ENCODE data around the gene CTNNBL1.
A peak's percentile ranks its signal among the peaks of the same experiment; 100 is the strongest.
"Not testable (repeated sequence)": the region's sequence is repeated elsewhere in the genome, so short reads cannot be mapped to it uniquely, and the experiment has no call there.

The CTNNBL1 gene

GRCh38 chr20:37681384-37682112 lies 12.3 kb upstream of the CTNNBL1 start:
- no peaks in the 10 kb centered on the region for H3K27me3 ChIP-seq (ENCODE audit: control insufficient read depth, insufficient read depth, low read length)
- no peak overlapping the region for H3K9ac ChIP-seq (ENCODE audit: low read depth, low read length)
- H3K4me1 ChIP-seq (ENCODE audit: control insufficient read depth, insufficient read depth, low read length): no peaks in the 10 kb centered on the region
- no peaks in the 10 kb centered on the region for H3K36me3 ChIP-seq (ENCODE audit: control insufficient read depth, insufficient read depth, low read length)
- H3K4me3 ChIP-seq (ENCODE audit: low read depth, low read length): no peak overlapping the region
- no peaks in the 10 kb centered on the region for H3K9me3 ChIP-seq (ENCODE audit: control insufficient read depth, insufficient read depth, low read length)

GRCh38 chr20:37683146-37683545 lies 10.7 kb upstream of the CTNNBL1 start:
- not testable (repeated sequence) for H3K4me3 ChIP-seq (ENCODE audit: low read depth, low read length); H3K9ac ChIP-seq (ENCODE audit: low read depth, low read length); H3K36me3 ChIP-seq (ENCODE audit: control insufficient read depth, insufficient read depth, low read length); H3K27me3 ChIP-seq (ENCODE audit: control insufficient read depth, insufficient read depth, low read length); H3K9me3 ChIP-seq (ENCODE audit: control insufficient read depth, insufficient read depth, low read length); H3K4me1 ChIP-seq (ENCODE audit: control insufficient read depth, insufficient read depth, low read length)

- no peaks in the 10 kb centered on the region for H3K27me3 ChIP-seq (ENCODE audit: control insufficient read depth, insufficient read depth, low read length)
- H3K36me3 ChIP-seq (ENCODE audit: control insufficient read depth, insufficient read depth, low read length): no peaks in the 10 kb centered on the region
- no peaks in the 10 kb centered on the region for H3K4me1 ChIP-seq (ENCODE audit: control insufficient read depth, insufficient read depth, low read length)
- H3K9ac ChIP-seq (ENCODE audit: low read depth, low read length): no peak overlapping the region
- no peak overlapping the region for H3K4me3 ChIP-seq (ENCODE audit: low read depth, low read length)
- no peaks in the 10 kb centered on the region for H3K9me3 ChIP-seq (ENCODE audit: control insufficient read depth, insufficient read depth, low read length)
These were observed 6.9 kb upstream of the CTNNBL1 start for GRCh38 chr20:37686762-37687477.

- no peaks in the 10 kb centered on the region for H3K9me3 ChIP-seq (ENCODE audit: control insufficient read depth, insufficient read depth, low read length)
- no peak overlapping the region for H3K9ac ChIP-seq (ENCODE audit: low read depth, low read length)
- no peak overlapping the region for H3K4me3 ChIP-seq (ENCODE audit: low read depth, low read length)
- H3K4me1 ChIP-seq (ENCODE audit: control insufficient read depth, insufficient read depth, low read length): no peaks in the 10 kb centered on the region
- H3K36me3 ChIP-seq (ENCODE audit: control insufficient read depth, insufficient read depth, low read length): no peaks in the 10 kb centered on the region
- no peaks in the 10 kb centered on the region for H3K27me3 ChIP-seq (ENCODE audit: control insufficient read depth, insufficient read depth, low read length)
These were observed 6.4 kb upstream of the CTNNBL1 start for GRCh38 chr20:37687478-37687805.

GRCh38 chr20:37688093-37688492 lies 5.7 kb upstream of the CTNNBL1 start:
- Histone ChIP-seq H3K27me3 (ENCODE audit: control insufficient read depth, insufficient read depth, low read length) (no peaks in the 10 kb centered on the region), H3K9ac (ENCODE audit: low read depth, low read length) (no peak overlapping the region), H3K9me3 (ENCODE audit: control insufficient read depth, insufficient read depth, low read length) (no peaks in the 10 kb centered on the region), H3K36me3 (ENCODE audit: control insufficient read depth, insufficient read depth, low read length) (no peaks in the 10 kb centered on the region), H3K4me3 (ENCODE audit: low read depth, low read length) (no peak overlapping the region), H3K4me1 (ENCODE audit: control insufficient read depth, insufficient read depth, low read length) (no peaks in the 10 kb centered on the region)

- Histone ChIP-seq H3K27me3 (ENCODE audit: control insufficient read depth, insufficient read depth, low read length) (no peaks in the 10 kb centered on the region), H3K4me3 (ENCODE audit: low read depth, low read length) (no peak overlapping the region), H3K4me1 (ENCODE audit: control insufficient read depth, insufficient read depth, low read length) (no peaks in the 10 kb centered on the region), H3K9me3 (ENCODE audit: control insufficient read depth, insufficient read depth, low read length) (no peaks in the 10 kb centered on the region), H3K36me3 (ENCODE audit: control insufficient read depth, insufficient read depth, low read length) (no peaks in the 10 kb centered on the region), H3K9ac (ENCODE audit: low read depth, low read length) (no peak overlapping the region)
These were observed 3.0 kb upstream of the CTNNBL1 start for GRCh38 chr20:37690626-37691369.

GRCh38 chr20:37692459-37693166 lies 1.2 kb upstream of the CTNNBL1 start:
- H3K4me3 ChIP-seq (ENCODE audit: low read depth, low read length): no peak overlapping the region
- no peaks in the 10 kb centered on the region for H3K4me1 ChIP-seq (ENCODE audit: control insufficient read depth, insufficient read depth, low read length)
- no peaks in the 10 kb centered on the region for H3K36me3 ChIP-seq (ENCODE audit: control insufficient read depth, insufficient read depth, low read length)
- no peaks in the 10 kb centered on the region for H3K27me3 ChIP-seq (ENCODE audit: control insufficient read depth, insufficient read depth, low read length)
- H3K9me3 ChIP-seq (ENCODE audit: control insufficient read depth, insufficient read depth, low read length): no peaks in the 10 kb centered on the region
- H3K9ac ChIP-seq (ENCODE audit: low read depth, low read length): no peak overlapping the region

- Histone ChIP-seq H3K4me1 (ENCODE audit: control insufficient read depth, insufficient read depth, low read length) (no peaks in the 10 kb centered on the region), H3K9me3 (ENCODE audit: control insufficient read depth, insufficient read depth, low read length) (no peaks in the 10 kb centered on the region), H3K27me3 (ENCODE audit: control insufficient read depth, insufficient read depth, low read length) (no peaks in the 10 kb centered on the region), H3K4me3 (ENCODE audit: low read depth, low read length) (peak overlapping the region; percentile 75), H3K36me3 (ENCODE audit: control insufficient read depth, insufficient read depth, low read length) (no peaks in the 10 kb centered on the region), H3K9ac (ENCODE audit: low read depth, low read length) (peak overlapping the region; percentile 47)
These were observed 592 bp upstream of the CTNNBL1 start for GRCh38 chr20:37693242-37693634.

- H3K9me3 ChIP-seq (ENCODE audit: control insufficient read depth, insufficient read depth, low read length): no peaks in the 10 kb centered on the region
These were observed 2.0 kb downstream of the CTNNBL1 start for GRCh38 chr20:37695684-37696342.

GRCh38 chr20:37697314-37697713 lies 3.5 kb downstream of the CTNNBL1 start:
- H3K4me1 ChIP-seq (ENCODE audit: control insufficient read depth, insufficient read depth, low read length): no peaks in the 10 kb centered on the region
- no peaks in the 10 kb centered on the region for H3K36me3 ChIP-seq (ENCODE audit: control insufficient read depth, insufficient read depth, low read length)
- no peaks in the 10 kb centered on the region for H3K9me3 ChIP-seq (ENCODE audit: control insufficient read depth, insufficient read depth, low read length)
- no peaks in the 10 kb centered on the region for H3K27me3 ChIP-seq (ENCODE audit: control insufficient read depth, insufficient read depth, low read length)
- H3K9ac ChIP-seq (ENCODE audit: low read depth, low read length): no peak overlapping the region
- no peak overlapping the region for H3K4me3 ChIP-seq (ENCODE audit: low read depth, low read length)

More at GRCh38 chr20:37695684-37696342, 2.0 kb downstream of the CTNNBL1 start:
- Histone ChIP-seq H3K27me3 (ENCODE audit: control insufficient read depth, insufficient read depth, low read length) (no peaks in the 10 kb centered on the region), H3K9ac (ENCODE audit: low read depth, low read length) (no peak overlapping the region), H3K4me1 (ENCODE audit: control insufficient read depth, insufficient read depth, low read length) (no peaks in the 10 kb centered on the region), H3K36me3 (ENCODE audit: control insufficient read depth, insufficient read depth, low read length) (no peaks in the 10 kb centered on the region), H3K4me3 (ENCODE audit: low read depth, low read length) (no peak overlapping the region)

- H3K4me1 ChIP-seq (ENCODE audit: control insufficient read depth, insufficient read depth, low read length): no peaks in the 10 kb centered on the region
- no peaks in the 10 kb centered on the region for H3K27me3 ChIP-seq (ENCODE audit: control insufficient read depth, insufficient read depth, low read length)
- H3K36me3 ChIP-seq (ENCODE audit: control insufficient read depth, insufficient read depth, low read length): no peaks in the 10 kb centered on the region
- H3K9me3 ChIP-seq (ENCODE audit: control insufficient read depth, insufficient read depth, low read length): no peaks in the 10 kb centered on the region
- H3K4me3 ChIP-seq (ENCODE audit: low read depth, low read length): no peak overlapping the region
- H3K9ac ChIP-seq (ENCODE audit: low read depth, low read length): no peak overlapping the region
These were observed 5.4 kb downstream of the CTNNBL1 start for GRCh38 chr20:37699202-37699601.
